GM18868 (cell line): ENCODE results near the gene ACSL3.
"Not testable (repeated sequence)": the region's sequence is repeated elsewhere in the genome, so short reads cannot be mapped to it uniquely, and the experiment has no call there.

Experiments used
- ATAC-seq: cut with Tn5 transposase; IDR thresholded peaks from one replicate; pipeline ENCODE4 v1.9.1; 2021; ENCODE audit warnings: mild to moderate bottlenecking, moderate library complexity; ENCODE audit not compliant: unreplicated experiment

Gene ACSL3

DNA sequence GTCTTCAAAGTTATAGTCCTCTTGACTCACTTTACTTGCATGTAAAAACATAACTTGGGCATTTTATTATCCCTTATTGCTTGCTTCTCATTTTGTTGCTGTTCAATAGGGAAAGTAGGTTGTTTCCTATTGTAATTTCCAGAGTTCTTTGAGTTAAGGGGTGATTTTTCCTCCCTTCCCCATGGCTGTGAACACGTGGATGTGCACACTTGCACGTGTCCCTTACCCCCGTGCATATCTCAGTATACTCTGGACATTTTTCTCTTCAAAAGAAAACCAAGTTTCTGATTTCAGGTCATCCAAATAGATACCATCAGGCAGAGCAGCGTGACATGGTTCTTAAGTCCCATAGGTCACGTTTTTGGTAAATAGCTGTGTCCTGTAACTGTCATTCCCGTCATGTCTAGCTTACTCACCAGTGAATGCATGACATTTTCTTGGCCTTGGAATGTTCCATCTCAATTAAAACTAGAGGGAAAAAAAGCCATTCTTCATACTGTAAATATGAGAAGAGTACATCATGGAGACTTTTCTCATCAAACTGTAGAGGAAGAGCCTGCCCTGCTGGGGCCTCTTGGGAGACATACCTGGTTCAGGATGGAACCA lies 107.8 kb downstream of the ACSL3 start:
- no peak for ATAC-seq

- ATAC-seq, result no peak
Observed at GRCh38 chr2:222969491-222969890, 108.7 kb downstream of the ACSL3 start.

GRCh38 chr2:222972420-222972819 lies 111.6 kb downstream of the ACSL3 start:
- ATAC-seq, result no peak

GRCh38 chr2:222973237-222973636 lies 112.4 kb downstream of the ACSL3 start:
- ATAC-seq, result no peak

- no peak for ATAC-seq
Observed at GRCh38 chr2:222973733-222974132, 112.9 kb downstream of the ACSL3 start.

- ATAC-seq, result no peak
Observed at GRCh38 chr2:222976521-222977061, 115.8 kb downstream of the ACSL3 start.

DNA sequence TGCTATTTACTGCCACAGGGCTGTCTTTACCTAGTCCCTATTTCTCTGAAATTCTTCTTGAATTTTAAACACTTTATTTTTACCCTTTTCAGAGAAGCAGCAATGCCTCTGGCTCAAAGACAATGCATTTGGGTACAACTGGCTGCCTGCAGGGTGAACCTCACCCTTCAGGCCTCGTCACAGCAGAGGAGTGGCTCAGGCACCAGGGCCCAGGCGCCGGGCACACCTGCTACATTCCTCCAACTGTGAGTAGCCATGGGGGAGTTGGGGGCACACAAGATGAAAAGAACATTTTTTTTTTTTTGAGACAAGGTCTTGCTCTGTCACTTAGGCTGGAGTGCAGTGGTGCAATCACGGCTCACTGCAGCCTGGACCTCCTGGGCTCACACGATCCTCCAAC lies 116.3 kb downstream of the ACSL3 start:
- no peak for ATAC-seq

- no peak for ATAC-seq
Observed at GRCh38 chr2:222978850-222979249, 118.0 kb downstream of the ACSL3 start.

GRCh38 chr2:222979484-222979883 lies 118.6 kb downstream of the ACSL3 start:
- no peak for ATAC-seq

- ATAC-seq, result peak; percentile 87
Observed at GRCh38 chr2:222982010-222982908, 121.4 kb downstream of the ACSL3 start.

DNA sequence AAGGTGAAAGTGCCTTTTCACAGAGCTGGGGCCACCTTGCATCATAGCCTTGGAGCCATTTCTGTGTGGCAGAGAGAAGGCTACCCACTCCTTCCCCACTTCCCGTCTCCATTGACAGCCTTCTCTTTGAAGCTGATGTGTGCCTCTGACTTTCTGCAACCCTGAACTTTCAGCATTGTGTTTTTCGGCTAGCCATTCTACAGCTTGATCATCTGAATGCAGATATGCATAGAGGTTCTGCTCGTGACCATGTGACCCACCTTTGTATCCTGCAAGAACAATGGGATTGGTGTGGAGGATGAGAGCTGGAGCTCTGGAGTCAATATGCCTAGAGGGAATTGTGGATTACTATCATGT lies 122.1 kb downstream of the ACSL3 start:
- no peak for ATAC-seq

DNA sequence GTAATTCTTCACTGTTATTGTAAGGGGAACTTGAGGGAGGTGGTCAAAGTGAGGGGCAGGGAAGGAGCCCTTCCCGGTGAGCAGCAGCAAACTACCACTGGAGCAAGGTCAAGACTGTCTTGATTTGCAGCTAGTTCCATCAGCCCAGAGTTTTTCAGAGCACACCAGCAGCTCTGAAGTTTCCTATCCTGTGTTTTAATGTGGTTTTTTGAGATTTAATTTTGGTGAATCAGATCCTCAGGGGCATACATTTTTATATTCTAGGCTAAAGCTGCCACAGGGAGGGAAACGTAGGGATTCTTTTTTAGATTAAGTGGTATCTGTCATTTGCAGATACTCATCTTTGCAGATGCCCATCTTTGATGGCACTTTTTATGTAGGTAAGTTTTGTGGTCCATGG lies 124.1 kb downstream of the ACSL3 start:
- ATAC-seq, result no peak

- ATAC-seq, result no peak
Observed at GRCh38 chr2:222989431-222989830, 128.6 kb downstream of the ACSL3 start.

DNA sequence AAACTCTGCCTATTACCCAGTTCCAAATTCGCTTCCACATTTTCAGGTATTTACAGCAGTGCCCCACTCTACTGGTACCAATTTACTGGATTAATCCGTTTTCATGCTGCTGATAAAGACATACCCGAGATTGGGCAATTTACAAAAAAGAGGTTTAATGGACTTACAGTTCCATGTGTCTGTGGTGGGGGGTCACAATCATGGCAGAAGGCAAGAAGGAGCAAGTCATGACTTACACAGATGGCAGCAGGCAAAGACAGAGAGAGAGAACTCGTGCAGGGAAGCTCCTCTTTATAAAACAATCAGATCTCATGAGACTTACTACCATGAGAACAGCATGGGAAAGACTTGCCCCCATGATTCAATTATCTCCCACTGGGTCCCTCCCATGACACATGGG lies 129.4 kb downstream of the ACSL3 start:
- not testable (repeated sequence) for ATAC-seq

GRCh38 chr2:222992137-222992536 lies 131.3 kb downstream of the ACSL3 start:
- ATAC-seq, result no peak
